ENCODE results near the gene TRDN.

The TRDN gene

GRCh38 chr6:123169774-123170095 lies 467.0 kb downstream of the TRDN start:
- DNase-seq (ENCODE audit: low read depth in 3 of 3), result no peak

GRCh38 chr6:123168892-123169773 lies 467.6 kb downstream of the TRDN start:
- no peak for DNase-seq (ENCODE audit: low read depth in 3 of 3)

- no peak for DNase-seq (ENCODE audit: low read depth in 3 of 3)
These were observed 468.3 kb downstream of the TRDN start for GRCh38 chr6:123168466-123168865.
